AG04449 (cell line): ENCODE measurements around the gene ZNF546.

ENCODE experiments used
- CTCF ChIA-PET: fragments of 350-600 bp; formaldehyde crosslinking; extraction: SDS; loops from one replicate; lab custom pipeline; 2021; ENCODE audit warnings: antibody characterized with exemption; lab: Yijun Ruan, JAX
- POLR2A ChIA-PET: fragments of 400-600, 350-600 bp; formaldehyde crosslinking; extraction: SDS; loops from one replicate; lab custom pipeline; 2020; ENCODE audit warnings: antibody characterized with exemption, inconsistent platforms; lab: Yijun Ruan, JAX
- DNase-seq: peaks from one replicate; pipeline ENCODE4 v3.0.0-alpha.2; 2010; ENCODE audit warnings: low read depth, low spot score
- H3K4me3 ChIP-seq: 2 replicates; pipeline ENCODE4 v1.5.1; 2011; ENCODE audit warnings: low read depth, mild to moderate bottlenecking, control low read depth, low read length
- TF ChIP-seq, protein P1 (sequence below): IDR thresholded peaks from one replicate; pipeline ENCODE4 v1.5.1; 2011; ENCODE audit warnings: mild to moderate bottlenecking, moderate library complexity, low read length, control low read depth, inconsistent platforms; ENCODE audit not compliant: insufficient read depth; ENCODE audit errors: missing control alignments

ZNF546 gene

DNA sequence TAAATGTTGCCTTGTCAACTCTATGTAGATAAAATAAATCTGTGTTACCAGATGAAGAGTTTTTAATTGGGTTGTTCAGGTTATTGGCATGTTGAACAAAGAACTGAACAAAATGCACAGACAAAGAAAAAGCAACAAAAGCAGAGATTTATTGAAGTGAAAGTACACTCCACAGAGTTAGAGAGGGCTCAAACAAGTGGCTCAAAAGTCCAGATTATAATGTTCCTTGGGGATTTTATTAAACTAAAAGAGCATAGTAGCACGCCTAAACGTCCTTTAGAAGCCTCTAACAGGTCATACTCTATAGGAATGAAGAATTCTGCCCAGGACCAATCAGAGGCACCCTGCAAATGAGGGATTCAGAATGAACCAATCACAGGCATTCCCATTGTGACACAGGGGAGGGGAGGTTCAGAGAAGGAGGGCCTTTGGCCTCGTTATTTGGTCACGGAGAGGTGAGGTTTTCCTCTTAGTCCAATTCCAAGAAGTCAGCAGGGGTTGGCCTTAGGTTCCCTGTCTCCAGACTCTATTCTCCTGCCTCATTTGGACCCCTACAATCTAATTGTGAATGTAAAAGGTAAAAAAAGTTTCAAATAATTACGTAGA is 13.1 kb upstream of the ZNF546 start:
- CTCF ChIA-PET = no interaction called here
- TF ChIP-seq, protein P1, sequence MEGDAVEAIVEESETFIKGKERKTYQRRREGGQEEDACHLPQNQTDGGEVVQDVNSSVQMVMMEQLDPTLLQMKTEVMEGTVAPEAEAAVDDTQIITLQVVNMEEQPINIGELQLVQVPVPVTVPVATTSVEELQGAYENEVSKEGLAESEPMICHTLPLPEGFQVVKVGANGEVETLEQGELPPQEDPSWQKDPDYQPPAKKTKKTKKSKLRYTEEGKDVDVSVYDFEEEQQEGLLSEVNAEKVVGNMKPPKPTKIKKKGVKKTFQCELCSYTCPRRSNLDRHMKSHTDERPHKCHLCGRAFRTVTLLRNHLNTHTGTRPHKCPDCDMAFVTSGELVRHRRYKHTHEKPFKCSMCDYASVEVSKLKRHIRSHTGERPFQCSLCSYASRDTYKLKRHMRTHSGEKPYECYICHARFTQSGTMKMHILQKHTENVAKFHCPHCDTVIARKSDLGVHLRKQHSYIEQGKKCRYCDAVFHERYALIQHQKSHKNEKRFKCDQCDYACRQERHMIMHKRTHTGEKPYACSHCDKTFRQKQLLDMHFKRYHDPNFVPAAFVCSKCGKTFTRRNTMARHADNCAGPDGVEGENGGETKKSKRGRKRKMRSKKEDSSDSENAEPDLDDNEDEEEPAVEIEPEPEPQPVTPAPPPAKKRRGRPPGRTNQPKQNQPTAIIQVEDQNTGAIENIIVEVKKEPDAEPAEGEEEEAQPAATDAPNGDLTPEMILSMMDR = no peak
- POLR2A ChIA-PET = no interaction called here
- DNase-seq = no peak
- H3K4me3 ChIP-seq = no peak overlapping the region

- TF ChIP-seq, protein P1 = no peak
- H3K4me3 ChIP-seq = no peak overlapping the region
- CTCF ChIA-PET = interaction anchor here (2.6 kb wide), 1 partner anchor 16 kb away, joined by 10 read pairs; the partner anchor contains the start of gene PSMC4
- no peak for DNase-seq
- POLR2A ChIA-PET = no interaction called here
Measured at GRCh38 chr19:39986643-39987042, 10.2 kb upstream of the ZNF546 start.

- TF ChIP-seq, protein P1 = no peak
- H3K4me3 ChIP-seq = no peak overlapping the region
- POLR2A ChIA-PET = no interaction called here
- CTCF ChIA-PET = interaction anchor here (2.6 kb wide), 1 partner anchor 17 kb away, joined by 10 read pairs; the partner anchor contains the start of gene PSMC4
- no peak for DNase-seq
Measured at GRCh38 chr19:39987167-39987566, 9.7 kb upstream of the ZNF546 start.

- POLR2A ChIA-PET = no interaction called here
- TF ChIP-seq, protein P1 = no peak
- no peak for DNase-seq
- CTCF ChIA-PET = interaction anchor here (1.3 to 2.6 kb wide), 2 partner anchors 17 kb away, joined by 3 to 10 read pairs; partner anchors contain the start of gene PSMC4
- no peak overlapping the region for H3K4me3 ChIP-seq
Measured at GRCh38 chr19:39987596-39987995, 9.3 kb upstream of the ZNF546 start.

GRCh38 chr19:39993605-39994004 is 3.3 kb upstream of the ZNF546 start:
- DNase-seq = no peak
- TF ChIP-seq, protein P1 = no peak
- ChIA-PET POLR2A (no interaction called here), CTCF (no interaction called here)
- H3K4me3 ChIP-seq = no peak overlapping the region

DNA sequence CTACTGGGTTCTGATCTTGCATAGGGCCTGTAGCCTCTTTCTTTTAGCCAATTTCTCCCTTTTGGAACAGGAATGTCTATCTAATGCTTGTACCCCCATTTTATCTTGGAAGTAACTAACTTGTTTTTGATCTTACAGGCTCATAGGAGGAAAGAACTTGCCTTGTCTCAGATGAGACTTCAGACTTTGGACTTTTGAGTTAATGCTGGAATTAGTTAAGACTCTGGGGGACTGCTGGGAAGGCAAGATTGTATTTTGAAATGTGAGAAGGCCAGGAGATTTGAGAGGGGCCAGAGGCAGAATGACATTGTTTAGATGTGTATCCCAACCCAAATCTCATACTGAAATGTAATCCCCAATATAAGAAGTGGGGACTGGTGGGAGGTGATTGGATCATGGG is 2.5 kb upstream of the ZNF546 start:
- TF ChIP-seq, protein P1 = no peak

More for the DNA sequence above, 2.5 kb upstream of the ZNF546 start:
- POLR2A ChIA-PET = no interaction called here
- no peak for DNase-seq
- CTCF ChIA-PET = no interaction called here
- no peak overlapping the region for H3K4me3 ChIP-seq
